Activated naive CD8-positive, alpha-beta T cell (primary cell): ENCODE measurements around the gene CD48.

Source experiments
- H3K27ac Mint-ChIP-seq: one replicate; pipeline ENCODE4 v1.8.0; 2021; ENCODE audit warnings: mixed read lengths
- H3K27me3 Mint-ChIP-seq: one replicate; pipeline ENCODE4 v1.8.0; 2021; ENCODE audit warnings: mixed read lengths
- H3K36me3 Mint-ChIP-seq: one replicate; pipeline ENCODE4 v1.8.0; 2021; ENCODE audit warnings: mixed read lengths
- H3K4me1 Mint-ChIP-seq: one replicate; pipeline ENCODE4 v1.8.0; 2021; ENCODE audit warnings: low read depth, mixed read lengths
- H3K4me3 Mint-ChIP-seq: one replicate; pipeline ENCODE4 v1.8.0; 2021; ENCODE audit warnings: mild to moderate bottlenecking, mixed read lengths
- H3K9me3 Mint-ChIP-seq: one replicate; pipeline ENCODE4 v1.8.0; 2021; ENCODE audit warnings: low read depth, mixed read lengths

The CD48 gene

DNA sequence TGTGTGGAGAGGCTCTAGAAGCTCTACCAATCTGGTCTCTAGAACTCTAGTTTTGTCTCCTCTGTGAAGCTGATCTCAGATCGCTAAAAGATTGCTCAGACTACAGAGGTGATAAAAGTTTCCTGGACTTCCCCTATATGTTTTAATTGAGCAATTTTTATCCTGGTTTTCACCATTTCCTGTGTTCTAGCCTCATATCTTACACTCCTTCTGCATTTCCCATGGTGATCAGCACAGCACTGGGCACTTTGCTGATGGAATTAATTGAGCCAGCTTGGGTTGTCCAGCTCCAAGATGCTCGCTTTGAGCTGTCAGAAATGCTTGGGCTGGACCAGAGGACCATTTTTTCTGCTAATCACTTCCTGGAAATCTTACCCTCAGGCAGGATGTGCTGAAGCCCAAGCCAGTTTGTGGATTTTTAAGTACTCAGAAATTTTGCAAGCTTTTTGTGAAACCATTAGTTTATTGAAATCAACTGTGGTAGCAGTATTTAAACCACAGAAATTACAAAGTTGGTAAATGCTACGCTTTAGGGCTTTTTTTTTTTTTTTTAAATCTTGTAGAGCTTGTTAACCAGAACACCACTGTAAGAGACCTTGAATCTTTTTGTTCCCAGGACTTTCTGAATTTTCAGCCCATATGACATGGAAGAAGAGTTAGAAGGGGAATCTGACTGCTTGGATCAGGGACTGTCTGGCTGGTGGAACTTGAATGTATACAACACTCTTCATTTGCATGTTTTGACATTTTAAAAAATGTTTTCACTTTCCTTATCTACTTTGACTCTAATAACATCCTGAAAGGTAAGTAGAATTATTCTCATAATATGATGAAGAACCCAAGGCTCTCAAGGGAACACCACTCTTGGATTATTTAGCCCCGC lies 28.4 kb downstream of the CD48 start:
- peaks cover 37% of the 10 kb centered on the region for H3K36me3 Mint-ChIP-seq

GRCh38 chr1:160681891-160682140 lies 29.8 kb downstream of the CD48 start:
- peak overlapping the region; percentile 94 for H3K27ac Mint-ChIP-seq
- H3K4me3 Mint-ChIP-seq = peak overlapping the region; percentile 62
- H3K36me3 Mint-ChIP-seq = peaks cover 26% of the 10 kb centered on the region
- no peaks in the 10 kb centered on the region for H3K9me3 Mint-ChIP-seq
- H3K4me1 Mint-ChIP-seq = peaks cover 60% of the 10 kb centered on the region
- H3K27me3 Mint-ChIP-seq = no peaks in the 10 kb centered on the region

More for the DNA sequence above, 28.4 kb downstream of the CD48 start:
- peak overlapping the region; percentile 94 for H3K27ac Mint-ChIP-seq
- H3K4me1 Mint-ChIP-seq = peaks cover 68% of the 10 kb centered on the region
- no peaks in the 10 kb centered on the region for H3K27me3 Mint-ChIP-seq
- peak overlapping the region; percentile 77 for H3K4me3 Mint-ChIP-seq
- no peaks in the 10 kb centered on the region for H3K9me3 Mint-ChIP-seq

DNA sequence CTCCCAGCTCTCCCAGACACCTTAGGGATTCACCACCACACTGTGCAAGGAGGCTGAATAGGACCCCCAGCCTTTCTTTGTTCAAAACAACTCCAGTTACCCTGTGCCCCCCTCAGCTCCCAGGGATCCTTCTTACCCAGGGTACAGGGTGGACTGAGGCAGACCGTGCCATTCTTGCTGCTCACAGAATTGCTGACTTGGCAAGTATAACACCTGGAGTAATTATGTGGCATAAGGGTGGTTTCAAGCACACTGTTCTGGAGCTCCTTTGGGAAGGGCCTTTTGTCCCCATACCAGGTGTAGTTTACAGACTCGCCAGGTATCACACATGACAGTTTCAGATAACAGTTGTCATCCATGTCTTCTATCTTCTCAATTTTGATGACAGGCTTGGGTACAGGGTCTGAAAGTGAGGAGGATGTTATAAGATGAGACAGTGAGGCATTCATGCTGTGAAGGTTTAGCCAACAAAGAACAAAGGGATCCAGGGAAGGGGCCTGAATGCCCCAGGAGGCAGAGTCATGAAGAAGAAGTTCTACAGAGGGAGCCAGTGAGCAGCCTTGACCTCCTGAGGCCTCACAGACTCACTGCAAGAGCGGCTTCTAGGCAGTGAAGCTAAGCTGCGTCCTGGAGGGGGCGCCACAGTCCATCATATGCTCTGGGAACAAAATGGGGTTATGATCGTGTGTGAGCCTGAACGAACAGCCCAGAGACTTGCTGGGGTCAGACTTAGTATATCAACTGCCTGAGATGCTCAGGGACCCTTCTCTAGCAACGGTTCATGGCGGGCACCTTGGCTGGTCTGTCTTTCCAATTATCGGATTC lies 30.3 kb downstream of the CD48 start:
- Mint-ChIP-seq H3K27me3 (no peaks in the 10 kb centered on the region), H3K36me3 (peaks cover 22% of the 10 kb centered on the region), H3K4me1 (peaks cover 57% of the 10 kb centered on the region), H3K9me3 (no peaks in the 10 kb centered on the region), H3K27ac (peak overlapping the region; percentile 94), H3K4me3 (no peak overlapping the region)

DNA sequence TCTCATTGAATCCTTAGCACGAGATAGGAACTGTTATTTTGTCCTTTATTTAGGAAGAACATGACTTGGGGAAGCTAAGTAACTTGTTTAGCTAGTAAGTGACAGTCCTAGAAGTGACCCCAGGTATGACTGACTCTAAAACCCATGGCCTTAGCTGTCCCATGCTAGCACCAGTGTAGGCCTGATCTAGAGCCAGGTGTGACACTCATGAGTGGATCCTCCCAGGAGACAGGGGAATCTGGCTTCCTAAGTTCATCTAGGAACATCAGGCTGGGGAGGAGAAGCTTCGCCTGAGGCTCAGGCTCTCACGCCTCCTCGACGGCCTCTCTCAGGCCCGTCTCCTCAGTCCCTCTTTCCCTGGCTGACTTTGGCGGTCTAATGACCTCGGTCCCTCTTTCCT lies 31.2 kb downstream of the CD48 start:
- Mint-ChIP-seq H3K4me3 (no peak overlapping the region), H3K9me3 (no peaks in the 10 kb centered on the region), H3K4me1 (peaks cover 53% of the 10 kb centered on the region), H3K27me3 (no peaks in the 10 kb centered on the region), H3K27ac (peak overlapping the region; percentile 94), H3K36me3 (peaks cover 17% of the 10 kb centered on the region)

- Mint-ChIP-seq H3K4me1 (peaks cover 48% of the 10 kb centered on the region), H3K4me3 (no peak overlapping the region), H3K9me3 (no peaks in the 10 kb centered on the region), H3K27me3 (no peaks in the 10 kb centered on the region), H3K36me3 (peaks cover 12% of the 10 kb centered on the region), H3K27ac (peak overlapping the region; percentile 93)
Observed at GRCh38 chr1:160679893-160680292, 31.7 kb downstream of the CD48 start.

GRCh38 chr1:160676869-160677597 lies 34.6 kb downstream of the CD48 start:
- peaks cover 20% of the 10 kb centered on the region for H3K4me1 Mint-ChIP-seq
- H3K9me3 Mint-ChIP-seq = no peaks in the 10 kb centered on the region
- H3K36me3 Mint-ChIP-seq = peaks cover 2% of the 10 kb centered on the region
- peak overlapping the region; percentile 84 for H3K27ac Mint-ChIP-seq
- no peaks in the 10 kb centered on the region for H3K27me3 Mint-ChIP-seq
- no peak overlapping the region for H3K4me3 Mint-ChIP-seq

- H3K27me3 Mint-ChIP-seq = no peaks in the 10 kb centered on the region
- H3K4me1 Mint-ChIP-seq = peaks cover 14% of the 10 kb centered on the region
- H3K36me3 Mint-ChIP-seq = peaks cover 2% of the 10 kb centered on the region
- H3K4me3 Mint-ChIP-seq = no peak overlapping the region
- H3K9me3 Mint-ChIP-seq = no peaks in the 10 kb centered on the region
- H3K27ac Mint-ChIP-seq = peak overlapping the region; percentile 68
Observed at GRCh38 chr1:160675641-160676410, 35.8 kb downstream of the CD48 start.

- H3K4me1 Mint-ChIP-seq = peaks cover 21% of the 10 kb centered on the region
Observed at GRCh38 chr1:160674415-160674814, 37.2 kb downstream of the CD48 start.

DNA sequence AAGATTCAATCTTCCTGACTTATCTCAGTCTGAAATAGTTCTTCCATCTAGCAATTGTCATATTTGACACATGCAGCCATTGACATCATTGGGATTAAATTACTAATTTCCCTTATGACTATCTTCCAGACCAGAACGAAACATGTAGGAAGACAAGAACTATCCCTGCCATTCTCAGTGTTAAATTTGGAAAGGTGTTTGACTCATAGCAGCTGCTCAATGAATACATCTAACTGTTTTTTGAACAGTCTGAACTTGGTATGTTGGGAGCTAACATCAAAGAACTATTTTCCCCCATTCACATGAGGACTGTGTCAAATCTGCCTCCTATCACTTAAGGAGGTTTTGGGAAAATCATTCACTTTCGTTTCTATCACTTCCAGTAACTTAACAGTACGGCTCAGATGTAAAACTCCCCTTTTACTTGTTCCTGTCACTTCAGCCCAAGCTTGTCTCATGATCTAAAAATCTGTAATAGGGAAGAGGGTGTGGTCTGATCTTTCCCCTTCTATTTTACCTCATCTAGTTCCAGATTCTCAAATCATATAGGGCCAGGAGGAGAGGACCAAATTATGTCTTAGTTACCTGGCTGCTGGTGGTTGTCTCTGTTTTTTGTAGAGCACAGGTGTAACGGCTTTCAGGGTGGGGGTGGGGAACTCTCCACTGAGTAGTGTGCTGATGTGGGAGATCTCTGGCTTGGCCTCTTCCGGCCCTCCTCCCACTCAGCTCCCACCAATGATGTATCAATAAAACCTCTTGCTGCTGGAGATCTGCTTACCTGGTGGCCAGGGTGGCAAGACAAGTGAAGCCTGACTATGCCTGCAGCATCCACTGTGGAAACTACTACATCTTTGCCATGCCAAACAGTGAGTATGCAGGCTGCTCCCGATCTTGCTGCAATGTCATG lies 38.6 kb downstream of the CD48 start:
- Mint-ChIP-seq H3K27ac (no peak overlapping the region), H3K36me3 (peaks cover 6% of the 10 kb centered on the region), H3K27me3 (no peaks in the 10 kb centered on the region)

More at GRCh38 chr1:160674415-160674814, 37.2 kb downstream of the CD48 start:
- H3K36me3 Mint-ChIP-seq = peaks cover 6% of the 10 kb centered on the region
- H3K27me3 Mint-ChIP-seq = no peaks in the 10 kb centered on the region
- H3K9me3 Mint-ChIP-seq = no peaks in the 10 kb centered on the region
- H3K27ac Mint-ChIP-seq = no peak overlapping the region
- no peak overlapping the region for H3K4me3 Mint-ChIP-seq

GRCh38 chr1:160671603-160672517 lies 39.8 kb downstream of the CD48 start:
- H3K9me3 Mint-ChIP-seq = no peaks in the 10 kb centered on the region
- peaks cover 10% of the 10 kb centered on the region for H3K36me3 Mint-ChIP-seq
- no peak overlapping the region for H3K4me3 Mint-ChIP-seq
- H3K27ac Mint-ChIP-seq = no peak overlapping the region
- no peaks in the 10 kb centered on the region for H3K27me3 Mint-ChIP-seq
- H3K4me1 Mint-ChIP-seq = peaks cover 27% of the 10 kb centered on the region

More for the DNA sequence above, 38.6 kb downstream of the CD48 start:
- Mint-ChIP-seq H3K4me3 (no peak overlapping the region), H3K4me1 (peaks cover 23% of the 10 kb centered on the region), H3K9me3 (no peaks in the 10 kb centered on the region)

DNA sequence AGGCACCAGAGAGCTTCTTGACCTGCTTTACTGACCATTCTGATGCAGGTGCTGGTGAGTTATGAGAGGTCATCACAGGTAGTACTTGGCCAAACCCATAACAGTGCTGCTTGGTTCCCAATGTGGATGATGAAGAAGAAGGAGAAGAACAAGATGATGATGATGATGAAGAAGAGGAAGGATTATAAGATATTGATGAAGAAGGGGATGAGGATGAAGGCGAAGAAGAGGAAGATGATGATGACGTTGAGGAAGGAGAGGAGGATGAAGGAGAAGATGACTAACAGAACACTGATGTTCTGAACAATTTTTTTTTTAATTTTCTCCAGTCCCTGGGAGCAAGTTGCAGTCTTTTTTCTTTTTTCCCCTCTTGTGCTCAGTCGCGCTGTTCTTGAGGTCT lies 40.9 kb downstream of the CD48 start:
- peak overlapping the region; percentile 7 for H3K27ac Mint-ChIP-seq
- no peak overlapping the region for H3K4me3 Mint-ChIP-seq

GRCh38 chr1:160669802-160670201 lies 41.8 kb downstream of the CD48 start:
- Mint-ChIP-seq H3K9me3 (no peaks in the 10 kb centered on the region), H3K27ac (no peak overlapping the region), H3K4me3 (no peak overlapping the region), H3K27me3 (no peaks in the 10 kb centered on the region), H3K4me1 (peaks cover 40% of the 10 kb centered on the region), H3K36me3 (peaks cover 10% of the 10 kb centered on the region)

More for the DNA sequence above, 40.9 kb downstream of the CD48 start:
- Mint-ChIP-seq H3K36me3 (peaks cover 10% of the 10 kb centered on the region), H3K27me3 (no peaks in the 10 kb centered on the region), H3K4me1 (peaks cover 31% of the 10 kb centered on the region), H3K9me3 (no peaks in the 10 kb centered on the region)

- Mint-ChIP-seq H3K9me3 (no peaks in the 10 kb centered on the region), H3K27me3 (no peaks in the 10 kb centered on the region)
Observed at GRCh38 chr1:160669276-160669675, 42.3 kb downstream of the CD48 start.

More at GRCh38 chr1:160669276-160669675, 42.3 kb downstream of the CD48 start:
- H3K27ac Mint-ChIP-seq = no peak overlapping the region
- no peak overlapping the region for H3K4me3 Mint-ChIP-seq
- H3K4me1 Mint-ChIP-seq = peaks cover 45% of the 10 kb centered on the region
- peaks cover 10% of the 10 kb centered on the region for H3K36me3 Mint-ChIP-seq
